GM21619 (cell line): ENCODE data around the gene MSS51.

ENCODE experiments used
- ATAC-seq: cut with Tn5 transposase; IDR thresholded peaks from one replicate; pipeline ENCODE4 v1.9.1; 2021; ENCODE audit not compliant: unreplicated experiment

The MSS51 gene

GRCh38 chr10:73433538-73433867, at the start of gene MSS51:
TSS of gene MSS51 (minus strand) at chr10:73433561. CDS start at chr10:73428284, 5,277 bp downstream.
- ATAC-seq: no peak

DNA sequence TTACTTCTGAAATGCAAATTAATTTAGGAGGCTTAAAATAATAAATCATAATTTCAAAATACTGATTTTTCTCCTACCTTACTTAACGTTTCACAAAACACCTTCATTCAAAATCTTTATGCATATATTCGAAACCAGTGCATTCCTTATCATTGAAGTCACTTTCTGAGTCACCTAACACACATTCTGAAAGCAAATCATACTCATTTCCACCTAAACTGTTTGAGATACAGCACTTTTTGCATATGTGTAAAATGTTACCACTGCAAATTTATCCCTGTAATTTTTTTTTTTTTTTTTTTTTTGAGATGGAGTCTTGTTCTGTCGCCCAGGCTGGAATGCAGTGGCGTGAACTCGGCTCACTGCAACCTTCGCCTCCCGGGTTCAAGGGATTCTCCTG, 46.8 kb upstream of the MSS51 start:
- ATAC-seq: no peak

- no peak for ATAC-seq
Measured at GRCh38 chr10:73478636-73479035, 45.3 kb upstream of the MSS51 start.

- ATAC-seq: no peak
Measured at GRCh38 chr10:73471226-73471625, 37.9 kb upstream of the MSS51 start.

DNA sequence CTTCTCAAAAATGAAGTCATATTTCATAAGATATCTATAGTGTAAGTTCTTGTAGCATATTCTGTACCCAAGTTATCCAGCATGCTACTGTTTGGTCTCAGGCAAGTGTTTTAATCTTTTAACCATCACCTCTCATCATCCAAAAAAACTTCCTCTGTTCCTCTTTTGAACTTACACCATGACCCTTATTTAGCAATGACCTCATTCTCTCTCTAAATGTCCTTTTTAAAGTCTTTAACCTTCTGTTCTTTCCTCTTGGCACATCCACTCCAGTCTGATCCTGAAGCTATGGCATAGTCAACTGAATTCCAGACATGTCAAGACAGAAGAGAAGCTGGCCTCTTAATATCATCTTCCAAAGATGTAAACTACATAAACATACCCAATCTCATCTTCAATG, 36.2 kb upstream of the MSS51 start:
- ATAC-seq: no peak

- no peak for ATAC-seq
Measured at GRCh38 chr10:73467206-73467605, 33.8 kb upstream of the MSS51 start.

- no peak for ATAC-seq
Measured at GRCh38 chr10:73465978-73466726, 32.8 kb upstream of the MSS51 start.

- no peak for ATAC-seq
Measured at GRCh38 chr10:73460897-73461296, 27.5 kb upstream of the MSS51 start.

DNA sequence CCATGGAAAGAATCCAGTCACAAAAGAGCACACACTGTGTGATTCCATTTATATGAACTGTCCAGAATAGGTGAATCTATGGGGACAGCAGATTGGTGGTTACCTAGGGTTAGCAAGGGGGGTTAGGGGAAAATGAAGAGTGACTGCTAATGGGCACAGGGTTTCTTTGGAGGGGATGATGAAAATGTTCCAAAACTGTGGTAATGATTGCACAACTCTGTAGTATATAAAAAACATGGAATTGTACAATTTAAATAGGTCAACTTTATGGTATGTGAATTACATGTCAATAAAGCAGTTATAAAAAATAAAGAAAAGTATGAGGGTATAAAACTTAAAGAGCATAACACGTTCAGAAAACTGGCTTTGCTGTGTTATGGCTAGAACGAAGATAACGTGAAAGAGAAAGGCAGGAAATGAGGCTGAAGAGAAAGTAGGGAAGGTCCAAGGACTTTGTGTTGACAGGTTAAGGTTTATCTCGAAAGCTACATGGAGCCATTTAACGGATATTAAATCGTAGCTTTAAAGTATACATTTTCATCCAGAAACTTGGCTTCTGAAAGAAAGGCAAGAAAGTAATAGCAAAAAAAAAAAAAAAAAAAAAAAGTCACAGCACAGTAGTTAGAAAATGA, 26.4 kb upstream of the MSS51 start:
- ATAC-seq: no peak

- ATAC-seq: no peak
Measured at GRCh38 chr10:73456187-73456890, 23.0 kb upstream of the MSS51 start.

GRCh38 chr10:73449113-73449512, 15.8 kb upstream of the MSS51 start:
- ATAC-seq: no peak

- no peak for ATAC-seq
Measured at GRCh38 chr10:73448384-73448783, 15.0 kb upstream of the MSS51 start.

GRCh38 chr10:73446926-73447325, 13.6 kb upstream of the MSS51 start:
- no peak for ATAC-seq

- no peak for ATAC-seq
Measured at GRCh38 chr10:73444457-73444856, 11.1 kb upstream of the MSS51 start.

DNA sequence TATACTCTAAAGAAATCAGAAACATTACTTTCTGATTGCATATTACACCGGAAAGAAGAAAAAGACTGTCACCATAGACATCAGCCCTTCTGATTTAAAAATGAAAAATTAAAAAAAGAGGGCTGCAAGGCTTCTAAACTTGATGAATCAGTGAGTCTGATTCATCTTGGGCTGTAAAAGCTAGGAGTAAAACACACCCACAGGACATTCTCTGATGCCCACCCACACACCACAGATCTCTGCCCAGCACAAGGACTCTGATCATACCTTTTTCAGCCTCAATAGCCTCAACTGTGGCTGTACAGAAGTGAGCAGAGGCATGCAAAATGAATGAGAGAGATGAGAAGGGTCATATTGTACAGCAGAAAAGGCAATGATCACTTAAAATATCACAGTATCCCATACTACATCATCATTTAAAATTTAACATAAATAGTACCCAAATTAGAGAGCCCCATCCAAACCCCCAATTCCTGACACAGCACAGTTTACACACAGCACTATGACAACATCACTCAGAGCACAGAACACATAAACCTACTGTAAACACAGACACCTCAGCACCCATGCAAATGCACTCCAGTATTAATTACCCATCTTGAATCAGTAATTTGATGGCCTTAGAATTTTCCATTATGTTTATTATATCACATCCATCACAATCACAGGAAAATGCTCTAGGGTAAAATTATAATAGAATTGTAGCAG, 6.4 kb upstream of the MSS51 start:
- ATAC-seq: no peak

DNA sequence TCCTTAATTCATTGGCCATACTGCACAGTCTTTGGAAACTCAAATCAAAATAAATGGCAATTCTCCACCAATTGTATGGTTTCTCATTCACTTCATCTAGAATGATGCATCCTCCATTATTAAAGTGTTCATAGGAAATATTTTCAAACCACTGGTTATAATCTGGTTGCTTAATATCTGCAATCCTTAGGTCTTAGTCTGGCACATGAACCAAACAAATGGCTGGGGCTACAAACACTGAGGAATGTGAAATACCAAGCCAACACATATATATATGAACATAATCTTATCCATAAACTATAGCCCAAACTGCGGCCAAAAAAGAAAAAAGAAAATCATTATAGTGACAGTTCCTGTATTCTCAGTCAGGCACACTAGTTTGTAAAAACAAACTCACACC, 5.7 kb upstream of the MSS51 start:
- ATAC-seq: no peak

GRCh38 chr10:73432646-73433537, 469 bp downstream of the MSS51 start:
- no peak for ATAC-seq

DNA sequence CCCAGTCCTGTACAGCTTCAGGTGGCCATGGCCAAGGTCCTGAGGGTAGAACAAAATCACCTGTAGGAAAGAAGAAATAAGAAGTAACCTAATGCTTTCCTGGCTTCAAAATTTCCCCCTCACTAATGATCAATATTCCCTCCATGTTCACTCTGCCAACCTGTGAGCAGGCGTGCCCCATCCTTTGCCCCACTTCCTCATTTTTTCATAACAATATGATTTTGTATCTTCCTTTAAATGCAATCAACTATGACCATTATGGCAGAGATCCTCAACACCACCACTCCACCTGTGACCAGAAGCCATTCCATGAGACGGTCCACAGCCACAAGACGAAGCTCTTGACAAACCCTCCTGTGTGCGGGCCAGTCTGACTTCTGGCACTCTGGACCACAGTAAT, 7.0 kb downstream of the MSS51 start:
- ATAC-seq: no peak

DNA sequence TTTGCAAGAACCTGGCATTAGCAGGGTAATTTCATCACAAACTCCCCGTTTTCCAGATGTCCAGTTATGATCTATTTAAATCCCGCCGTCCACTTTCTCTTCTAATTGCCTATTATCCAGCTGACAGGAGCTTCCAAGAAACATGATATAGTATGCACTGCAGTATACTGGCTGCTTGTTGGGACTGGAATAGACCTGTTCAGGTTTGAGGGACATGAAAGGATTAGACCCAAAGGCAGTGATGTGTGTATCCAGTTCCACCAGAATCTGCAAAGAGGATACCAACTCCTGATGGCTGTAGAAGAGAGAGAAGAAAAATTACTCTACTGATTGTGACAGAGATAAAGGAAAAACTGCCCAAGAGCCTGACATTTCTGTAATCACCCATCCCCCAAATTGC, 8.9 kb downstream of the MSS51 start:
- ATAC-seq: no peak

DNA sequence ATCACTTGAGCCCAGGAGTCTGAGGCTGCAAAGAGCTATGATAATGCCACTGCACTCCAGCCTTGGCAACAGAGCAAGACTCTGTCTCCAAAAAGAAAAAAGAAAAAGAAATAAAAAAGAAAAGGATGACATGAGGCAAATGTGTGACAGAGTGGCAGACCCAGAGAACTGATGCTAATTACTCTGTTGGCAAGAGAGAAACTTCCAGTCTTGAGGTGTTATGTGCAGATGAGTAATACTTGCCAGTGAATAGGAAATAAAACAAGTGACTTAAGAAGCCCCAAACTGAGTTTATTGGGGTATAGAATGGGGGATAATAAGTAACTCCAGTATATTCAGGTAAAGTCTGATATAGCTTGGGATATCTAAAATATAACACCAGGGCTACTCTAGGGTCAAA, 10.1 kb downstream of the MSS51 start:
- ATAC-seq: no peak

DNA sequence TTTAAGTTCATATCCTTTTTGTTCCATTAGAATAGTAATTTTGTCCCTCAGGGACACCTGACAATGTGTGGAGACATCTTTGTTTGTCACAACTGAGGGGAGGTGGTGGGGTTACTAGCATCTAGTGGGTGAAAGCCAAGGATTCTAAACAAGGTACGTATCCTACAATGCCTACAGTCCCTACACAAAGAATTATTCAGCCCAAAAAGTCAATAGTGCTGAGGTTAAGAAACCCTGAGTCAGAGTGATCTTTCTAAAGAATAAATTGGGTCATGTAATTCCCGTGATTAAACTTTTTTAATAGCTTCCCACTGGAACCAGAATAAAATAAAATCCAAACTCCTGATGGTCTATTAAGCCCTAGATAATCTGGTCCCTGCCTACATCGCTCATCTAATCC, 16.8 kb downstream of the MSS51 start:
- no peak for ATAC-seq
